HL-60 (cell line): ENCODE data around the gene ALDH1A2.

ENCODE experiments used
- GABPA ChIP-seq: IDR thresholded peaks from 2 replicates; pipeline ENCODE4 v1.6.1; 2012; ENCODE audit warnings: low read depth
- POLR2AphosphoS5 ChIP-seq: IDR thresholded peaks from 2 replicates; pipeline ENCODE4 v1.6.1; 2012; ENCODE audit warnings: low read depth
- SPI1 ChIP-seq: IDR thresholded peaks from 2 replicates; pipeline ENCODE4 v1.6.1; 2012; ENCODE audit warnings: low read depth, mild to moderate bottlenecking, borderline replicate concordance
- TF ChIP-seq, protein P1 (sequence below): IDR thresholded peaks from one replicate; pipeline ENCODE4 v1.5.1; 2011; ENCODE audit warnings: low read length, control low read depth, inconsistent platforms; ENCODE audit not compliant: insufficient read depth
- TF ChIP-seq, protein P2 (sequence below): IDR thresholded peaks from 2 replicates; pipeline ENCODE4 v1.6.1; 2012; ENCODE audit warnings: low read depth; ENCODE audit not compliant: insufficient replicate concordance

DNA sequence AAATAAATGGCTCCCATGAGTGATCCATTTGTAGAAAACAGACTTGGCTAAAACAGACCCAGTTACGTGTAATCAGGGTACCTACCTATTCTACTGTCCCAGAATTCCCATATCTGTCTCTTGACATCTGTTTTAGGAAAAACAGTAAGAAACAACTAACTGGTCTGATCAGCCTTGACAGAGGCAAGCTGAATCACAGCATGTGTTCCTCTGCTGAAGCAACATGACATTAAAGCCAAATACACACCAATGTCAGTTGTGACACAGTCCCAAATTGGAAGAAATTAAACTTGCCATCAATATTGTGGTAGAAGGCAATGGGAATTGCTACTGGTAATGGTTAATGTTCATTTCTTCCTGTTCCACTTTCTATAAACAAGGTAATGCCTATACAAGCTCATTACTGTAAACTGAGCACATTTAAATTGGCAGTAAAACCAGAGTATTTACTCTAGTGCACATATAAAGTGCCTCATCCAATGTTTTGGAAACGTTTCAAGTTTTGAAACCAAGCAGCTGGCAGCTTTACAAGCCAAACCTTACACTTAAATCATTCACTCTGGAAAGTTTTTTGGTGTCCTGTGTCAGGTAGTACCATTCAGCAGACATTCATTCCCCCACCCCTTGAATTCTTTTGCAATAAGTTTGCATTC lies 27.0 kb downstream of the ALDH1A2 start:
- TF ChIP-seq SPI1: no peak
- TF ChIP-seq, protein P1, sequence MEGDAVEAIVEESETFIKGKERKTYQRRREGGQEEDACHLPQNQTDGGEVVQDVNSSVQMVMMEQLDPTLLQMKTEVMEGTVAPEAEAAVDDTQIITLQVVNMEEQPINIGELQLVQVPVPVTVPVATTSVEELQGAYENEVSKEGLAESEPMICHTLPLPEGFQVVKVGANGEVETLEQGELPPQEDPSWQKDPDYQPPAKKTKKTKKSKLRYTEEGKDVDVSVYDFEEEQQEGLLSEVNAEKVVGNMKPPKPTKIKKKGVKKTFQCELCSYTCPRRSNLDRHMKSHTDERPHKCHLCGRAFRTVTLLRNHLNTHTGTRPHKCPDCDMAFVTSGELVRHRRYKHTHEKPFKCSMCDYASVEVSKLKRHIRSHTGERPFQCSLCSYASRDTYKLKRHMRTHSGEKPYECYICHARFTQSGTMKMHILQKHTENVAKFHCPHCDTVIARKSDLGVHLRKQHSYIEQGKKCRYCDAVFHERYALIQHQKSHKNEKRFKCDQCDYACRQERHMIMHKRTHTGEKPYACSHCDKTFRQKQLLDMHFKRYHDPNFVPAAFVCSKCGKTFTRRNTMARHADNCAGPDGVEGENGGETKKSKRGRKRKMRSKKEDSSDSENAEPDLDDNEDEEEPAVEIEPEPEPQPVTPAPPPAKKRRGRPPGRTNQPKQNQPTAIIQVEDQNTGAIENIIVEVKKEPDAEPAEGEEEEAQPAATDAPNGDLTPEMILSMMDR: no peak
- no peak for TF ChIP-seq POLR2AphosphoS5
- TF ChIP-seq, protein P2, sequence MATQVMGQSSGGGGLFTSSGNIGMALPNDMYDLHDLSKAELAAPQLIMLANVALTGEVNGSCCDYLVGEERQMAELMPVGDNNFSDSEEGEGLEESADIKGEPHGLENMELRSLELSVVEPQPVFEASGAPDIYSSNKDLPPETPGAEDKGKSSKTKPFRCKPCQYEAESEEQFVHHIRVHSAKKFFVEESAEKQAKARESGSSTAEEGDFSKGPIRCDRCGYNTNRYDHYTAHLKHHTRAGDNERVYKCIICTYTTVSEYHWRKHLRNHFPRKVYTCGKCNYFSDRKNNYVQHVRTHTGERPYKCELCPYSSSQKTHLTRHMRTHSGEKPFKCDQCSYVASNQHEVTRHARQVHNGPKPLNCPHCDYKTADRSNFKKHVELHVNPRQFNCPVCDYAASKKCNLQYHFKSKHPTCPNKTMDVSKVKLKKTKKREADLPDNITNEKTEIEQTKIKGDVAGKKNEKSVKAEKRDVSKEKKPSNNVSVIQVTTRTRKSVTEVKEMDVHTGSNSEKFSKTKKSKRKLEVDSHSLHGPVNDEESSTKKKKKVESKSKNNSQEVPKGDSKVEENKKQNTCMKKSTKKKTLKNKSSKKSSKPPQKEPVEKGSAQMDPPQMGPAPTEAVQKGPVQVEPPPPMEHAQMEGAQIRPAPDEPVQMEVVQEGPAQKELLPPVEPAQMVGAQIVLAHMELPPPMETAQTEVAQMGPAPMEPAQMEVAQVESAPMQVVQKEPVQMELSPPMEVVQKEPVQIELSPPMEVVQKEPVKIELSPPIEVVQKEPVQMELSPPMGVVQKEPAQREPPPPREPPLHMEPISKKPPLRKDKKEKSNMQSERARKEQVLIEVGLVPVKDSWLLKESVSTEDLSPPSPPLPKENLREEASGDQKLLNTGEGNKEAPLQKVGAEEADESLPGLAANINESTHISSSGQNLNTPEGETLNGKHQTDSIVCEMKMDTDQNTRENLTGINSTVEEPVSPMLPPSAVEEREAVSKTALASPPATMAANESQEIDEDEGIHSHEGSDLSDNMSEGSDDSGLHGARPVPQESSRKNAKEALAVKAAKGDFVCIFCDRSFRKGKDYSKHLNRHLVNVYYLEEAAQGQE: no peak
- TF ChIP-seq GABPA: no peak
